Measurements from ENCODE around the gene TMEM255B. TPM values are rescaled to one million over a fixed set of nuclear protein-coding genes. Genes with fewer than 3 reads are reported as not detected.

TMEM255B gene
- total and polyA plus RNA-seq, 2 donors: 4.9 to 17.5 TPM

GRCh38 chr13:113731192-113732175 is 27.5 kb upstream of the TMEM255B start:
- Histone ChIP-seq H3K4me1 (ENCODE audit: insufficient read depth) (no peaks in the 10 kb centered on the region), H3K36me3 (ENCODE audit: insufficient read depth) (no peaks in the 10 kb centered on the region), H3K27ac (ENCODE audit: low read depth) (no peak overlapping the region), H3K4me3 (ENCODE audit: low read depth, low read length) (no peak overlapping the region)
- no peak for DNase-seq (ENCODE audit: extremely low spot score)
- 85% methylated on average over 32 of the region's 32 CpGs for WGBS

- H3K36me3 ChIP-seq (ENCODE audit: insufficient read depth): no peaks in the 10 kb centered on the region
- H3K4me3 ChIP-seq (ENCODE audit: low read depth, low read length): no peak overlapping the region
- WGBS: 79% methylated on average over 29 of the region's 29 CpGs
- H3K4me1 ChIP-seq (ENCODE audit: insufficient read depth): no peaks in the 10 kb centered on the region
- no peak overlapping the region for H3K27ac ChIP-seq (ENCODE audit: low read depth)
- no peak for DNase-seq (ENCODE audit: extremely low spot score)
These were observed 26.7 kb upstream of the TMEM255B start for GRCh38 chr13:113732176-113732960.

GRCh38 chr13:113732961-113733950 is 25.8 kb upstream of the TMEM255B start:
- no peaks in the 10 kb centered on the region for H3K4me1 ChIP-seq (ENCODE audit: insufficient read depth)
- 87% methylated on average over 55 of the region's 55 CpGs for WGBS
- no peaks in the 10 kb centered on the region for H3K36me3 ChIP-seq (ENCODE audit: insufficient read depth)
- no peak for DNase-seq (ENCODE audit: extremely low spot score)
- H3K27ac ChIP-seq (ENCODE audit: low read depth): no peak overlapping the region
- no peak overlapping the region for H3K4me3 ChIP-seq (ENCODE audit: low read depth, low read length)

- Histone ChIP-seq H3K4me1 (ENCODE audit: insufficient read depth) (no peaks in the 10 kb centered on the region), H3K36me3 (ENCODE audit: insufficient read depth) (no peaks in the 10 kb centered on the region), H3K4me3 (ENCODE audit: low read depth, low read length) (no peak overlapping the region), H3K27ac (ENCODE audit: low read depth) (no peak overlapping the region)
- no peak for DNase-seq (ENCODE audit: extremely low spot score)
- WGBS: 82% methylated on average over 26 of the region's 26 CpGs
These were observed 24.8 kb upstream of the TMEM255B start for GRCh38 chr13:113734099-113734825.

- no peaks in the 10 kb centered on the region for H3K36me3 ChIP-seq (ENCODE audit: insufficient read depth)
- DNase-seq (ENCODE audit: extremely low spot score): no peak
- WGBS: 59% methylated on average over 8 of the region's 8 CpGs
- no peak overlapping the region for H3K27ac ChIP-seq (ENCODE audit: low read depth)
- no peak overlapping the region for H3K4me3 ChIP-seq (ENCODE audit: low read depth, low read length)
- H3K4me1 ChIP-seq (ENCODE audit: insufficient read depth): no peaks in the 10 kb centered on the region
These were observed 24.2 kb upstream of the TMEM255B start for GRCh38 chr13:113734826-113735125.

- DNase-seq (ENCODE audit: extremely low spot score): no peak
- Histone ChIP-seq H3K4me1 (ENCODE audit: insufficient read depth) (no peaks in the 10 kb centered on the region), H3K27ac (ENCODE audit: low read depth) (no peak overlapping the region), H3K4me3 (ENCODE audit: low read depth, low read length) (no peak overlapping the region), H3K36me3 (ENCODE audit: insufficient read depth) (no peaks in the 10 kb centered on the region)
- 92% methylated on average over 26 of the region's 26 CpGs for WGBS
These were observed 23.8 kb upstream of the TMEM255B start for GRCh38 chr13:113735194-113735593.

GRCh38 chr13:113735750-113736149 is 23.3 kb upstream of the TMEM255B start:
- H3K27ac ChIP-seq (ENCODE audit: low read depth): no peak overlapping the region
- 90% methylated on average over 14 of the region's 14 CpGs for WGBS
- H3K36me3 ChIP-seq (ENCODE audit: insufficient read depth): no peaks in the 10 kb centered on the region
- DNase-seq (ENCODE audit: extremely low spot score): no peak
- H3K4me1 ChIP-seq (ENCODE audit: insufficient read depth): no peaks in the 10 kb centered on the region
- H3K4me3 ChIP-seq (ENCODE audit: low read depth, low read length): no peak overlapping the region

- DNase-seq (ENCODE audit: extremely low spot score): no peak
- no peaks in the 10 kb centered on the region for H3K4me1 ChIP-seq (ENCODE audit: insufficient read depth)
- H3K4me3 ChIP-seq (ENCODE audit: low read depth, low read length): no peak overlapping the region
- no peaks in the 10 kb centered on the region for H3K36me3 ChIP-seq (ENCODE audit: insufficient read depth)
- WGBS: 68% methylated on average over 10 of the region's 10 CpGs
- H3K27ac ChIP-seq (ENCODE audit: low read depth): no peak overlapping the region
These were observed 22.7 kb upstream of the TMEM255B start for GRCh38 chr13:113736258-113736731.

- no peaks in the 10 kb centered on the region for H3K4me1 ChIP-seq (ENCODE audit: insufficient read depth)
- WGBS: 91% methylated on average over 5 of the region's 5 CpGs
- no peak for DNase-seq (ENCODE audit: extremely low spot score)
These were observed 21.2 kb upstream of the TMEM255B start for GRCh38 chr13:113737803-113738202.

GRCh38 chr13:113739527-113740285 is 19.3 kb upstream of the TMEM255B start:
- Histone ChIP-seq H3K27ac (ENCODE audit: low read depth) (no peak overlapping the region), H3K4me3 (ENCODE audit: low read depth, low read length) (no peak overlapping the region), H3K4me1 (ENCODE audit: insufficient read depth) (no peaks in the 10 kb centered on the region), H3K36me3 (ENCODE audit: insufficient read depth) (no peaks in the 10 kb centered on the region)
- DNase-seq (ENCODE audit: extremely low spot score): no peak
- 90% methylated on average over 22 of the region's 22 CpGs for WGBS

More at GRCh38 chr13:113737803-113738202, 21.2 kb upstream of the TMEM255B start:
- H3K36me3 ChIP-seq (ENCODE audit: insufficient read depth): no peaks in the 10 kb centered on the region
- no peak overlapping the region for H3K27ac ChIP-seq (ENCODE audit: low read depth)
- no peak overlapping the region for H3K4me3 ChIP-seq (ENCODE audit: low read depth, low read length)

- no peak for DNase-seq (ENCODE audit: extremely low spot score)
- WGBS: 87% methylated on average over 9 of the region's 9 CpGs
- Histone ChIP-seq H3K4me3 (ENCODE audit: low read depth, low read length) (no peak overlapping the region), H3K4me1 (ENCODE audit: insufficient read depth) (no peaks in the 10 kb centered on the region), H3K27ac (ENCODE audit: low read depth) (no peak overlapping the region), H3K36me3 (ENCODE audit: insufficient read depth) (no peaks in the 10 kb centered on the region)
These were observed 18.8 kb upstream of the TMEM255B start for GRCh38 chr13:113740286-113740556.

- no peaks in the 10 kb centered on the region for H3K36me3 ChIP-seq (ENCODE audit: insufficient read depth)
- no peak overlapping the region for H3K27ac ChIP-seq (ENCODE audit: low read depth)
- no peak overlapping the region for H3K4me3 ChIP-seq (ENCODE audit: low read depth, low read length)
- no peak for DNase-seq (ENCODE audit: extremely low spot score)
- WGBS: 82% methylated on average over 16 of the region's 16 CpGs
- no peaks in the 10 kb centered on the region for H3K4me1 ChIP-seq (ENCODE audit: insufficient read depth)
These were observed 18.4 kb upstream of the TMEM255B start for GRCh38 chr13:113740661-113741060.
